ENCODE data around the gene ERBB4.

The ERBB4 gene

GRCh38 chr2:212099658-212100057 lies 438.9 kb downstream of the ERBB4 start:
- in situ Hi-C loops (cut with MboI; ENCODE audit: low sequenced_read_pairs): no loop called here

GRCh38 chr2:212098966-212099365 lies 439.6 kb downstream of the ERBB4 start:
- in situ Hi-C loops (cut with MboI; ENCODE audit: low sequenced_read_pairs): no loop called here

DNA sequence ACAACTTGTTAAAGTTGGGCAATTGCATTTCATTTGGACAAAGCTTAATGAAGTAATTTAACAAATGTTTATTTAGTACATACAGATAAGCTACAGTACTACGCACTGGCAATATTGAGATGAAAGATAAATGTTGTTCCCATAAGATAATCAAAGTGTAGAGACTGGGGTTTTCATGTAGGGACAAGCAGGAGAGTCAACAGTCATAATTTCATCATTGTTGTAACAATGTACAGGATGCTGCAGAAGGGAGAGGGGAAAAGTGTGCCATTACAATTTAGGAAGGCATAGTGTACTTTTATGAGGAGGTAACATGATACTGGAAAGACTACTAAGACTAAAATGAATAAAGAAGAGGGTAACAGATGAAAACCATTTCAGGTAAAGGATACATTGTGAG lies 441.6 kb downstream of the ERBB4 start:
- in situ Hi-C loops (cut with MboI; ENCODE audit: low sequenced_read_pairs): no loop called here

GRCh38 chr2:212089873-212090272 lies 448.7 kb downstream of the ERBB4 start:
- in situ Hi-C loops (cut with MboI; ENCODE audit: low sequenced_read_pairs): no loop called here

- in situ Hi-C loops (cut with MboI; ENCODE audit: low sequenced_read_pairs): no loop called here
These were observed 450.2 kb downstream of the ERBB4 start for GRCh38 chr2:212088353-212088752.

GRCh38 chr2:212083492-212083891 lies 455.1 kb downstream of the ERBB4 start:
- in situ Hi-C loops (cut with MboI; ENCODE audit: low sequenced_read_pairs): no loop called here

GRCh38 chr2:212078103-212078502 lies 460.5 kb downstream of the ERBB4 start:
- in situ Hi-C loops (cut with MboI; ENCODE audit: low sequenced_read_pairs): no loop called here

DNA sequence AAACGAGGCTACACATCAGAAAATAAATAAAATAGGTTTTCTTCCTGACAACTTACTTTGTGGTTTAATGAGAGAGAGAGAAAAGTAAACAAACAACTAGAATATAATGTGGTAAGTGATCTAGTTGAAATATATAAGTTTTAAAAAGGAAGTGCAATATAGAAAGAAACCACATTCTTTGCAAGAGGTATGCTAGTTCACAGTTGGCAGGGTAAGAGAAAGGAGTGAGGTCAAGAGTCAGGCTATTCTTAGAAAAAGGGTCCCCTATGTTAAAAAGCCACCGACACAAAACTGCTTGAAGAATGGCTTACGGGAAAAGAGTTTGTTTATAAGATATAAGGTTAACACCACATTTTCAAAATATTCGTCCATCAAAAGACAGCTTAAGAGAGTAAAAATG lies 462.1 kb downstream of the ERBB4 start:
- in situ Hi-C loops (cut with MboI; ENCODE audit: low sequenced_read_pairs): no loop called here

DNA sequence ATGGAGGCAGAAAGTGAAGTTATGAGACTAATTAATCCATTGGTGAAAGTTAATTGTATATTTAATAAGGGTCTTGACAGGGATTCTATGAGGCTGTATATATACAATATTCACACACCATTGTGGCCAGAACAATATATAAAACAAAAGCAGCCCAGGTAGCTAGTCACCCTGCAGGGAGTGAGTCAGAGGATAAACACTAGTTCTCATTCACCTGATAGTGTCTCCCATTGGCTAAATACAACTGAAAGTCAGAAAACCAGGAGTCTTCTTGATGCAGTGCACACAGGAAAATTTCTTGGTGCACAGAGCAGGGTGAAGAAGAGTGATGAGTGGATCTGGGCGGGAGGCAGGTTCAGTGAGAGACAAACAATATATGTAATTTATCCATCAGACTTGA lies 465.2 kb downstream of the ERBB4 start:
- in situ Hi-C loops (cut with MboI; ENCODE audit: low sequenced_read_pairs): no loop called here

GRCh38 chr2:212066546-212066945 lies 472.1 kb downstream of the ERBB4 start:
- in situ Hi-C loops (cut with MboI; ENCODE audit: low sequenced_read_pairs): no loop called here

- in situ Hi-C loops (cut with MboI; ENCODE audit: low sequenced_read_pairs): no loop called here
These were observed 474.3 kb downstream of the ERBB4 start for GRCh38 chr2:212064318-212064717.

GRCh38 chr2:212052412-212053159 lies 486.0 kb downstream of the ERBB4 start:
- in situ Hi-C loops (cut with MboI; ENCODE audit: low sequenced_read_pairs): no loop called here

DNA sequence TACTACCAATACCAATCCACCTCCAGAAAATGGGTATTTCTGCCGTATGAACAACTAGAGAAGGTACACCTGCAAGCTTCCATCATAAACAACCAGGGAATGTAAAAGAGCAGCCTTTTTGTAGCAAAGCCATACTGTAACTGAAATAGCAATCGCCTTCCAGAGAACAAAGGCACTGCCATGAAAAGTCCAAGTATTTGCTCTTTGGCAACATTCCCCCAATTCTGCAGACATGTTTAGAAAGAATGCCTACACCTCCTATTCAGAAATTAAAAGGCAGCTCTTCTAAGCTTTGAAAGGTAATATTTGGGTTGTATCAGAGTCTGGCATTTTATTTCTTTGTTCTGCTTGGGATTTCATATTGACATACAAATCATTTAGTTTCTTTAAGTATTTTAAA lies 487.7 kb downstream of the ERBB4 start:
- in situ Hi-C loops (cut with MboI; ENCODE audit: low sequenced_read_pairs): no loop called here

DNA sequence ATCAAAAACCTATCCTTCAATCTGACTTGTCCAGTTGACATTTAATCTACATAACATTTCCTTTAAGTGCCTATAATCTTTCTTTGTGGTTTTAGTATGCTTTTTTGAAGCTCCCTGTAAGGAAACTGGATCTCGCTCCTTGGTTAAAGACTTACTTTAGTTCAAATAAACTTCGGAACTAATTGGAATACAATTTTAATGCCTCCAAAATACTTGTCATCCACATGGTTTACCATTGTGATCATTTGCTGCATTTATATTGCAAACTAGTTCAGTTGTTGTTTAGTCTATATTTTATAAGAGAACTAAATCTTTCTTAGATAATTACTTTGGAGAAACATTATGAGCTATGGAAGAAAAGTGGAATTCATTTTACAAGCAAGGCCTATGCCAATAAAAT lies 496.0 kb downstream of the ERBB4 start:
- in situ Hi-C loops (cut with MboI; ENCODE audit: low sequenced_read_pairs): no loop called here

DNA sequence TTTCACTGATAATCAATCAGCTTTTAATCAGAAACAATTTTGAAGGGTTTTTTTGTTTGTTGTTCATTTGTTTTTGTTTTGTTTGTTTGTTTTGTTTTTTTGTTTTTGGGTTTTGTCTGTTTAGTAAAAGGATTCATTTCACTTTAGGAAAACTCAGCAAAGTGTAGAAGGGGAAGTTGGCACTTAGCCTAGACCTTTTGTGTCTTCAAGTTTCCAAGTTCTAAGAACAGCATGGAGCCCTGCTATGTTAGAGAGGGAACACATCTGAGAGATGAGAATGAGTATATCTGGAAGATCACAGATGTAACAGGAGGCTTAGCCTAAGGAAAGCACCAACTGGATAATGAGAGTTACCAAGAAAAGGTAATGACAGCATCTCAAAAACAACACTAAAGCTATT lies 501.5 kb downstream of the ERBB4 start:
- in situ Hi-C loops (cut with MboI; ENCODE audit: low sequenced_read_pairs): no loop called here

GRCh38 chr2:212034841-212035585 lies 503.6 kb downstream of the ERBB4 start:
- in situ Hi-C loops (cut with MboI; ENCODE audit: low sequenced_read_pairs): no loop called here

DNA sequence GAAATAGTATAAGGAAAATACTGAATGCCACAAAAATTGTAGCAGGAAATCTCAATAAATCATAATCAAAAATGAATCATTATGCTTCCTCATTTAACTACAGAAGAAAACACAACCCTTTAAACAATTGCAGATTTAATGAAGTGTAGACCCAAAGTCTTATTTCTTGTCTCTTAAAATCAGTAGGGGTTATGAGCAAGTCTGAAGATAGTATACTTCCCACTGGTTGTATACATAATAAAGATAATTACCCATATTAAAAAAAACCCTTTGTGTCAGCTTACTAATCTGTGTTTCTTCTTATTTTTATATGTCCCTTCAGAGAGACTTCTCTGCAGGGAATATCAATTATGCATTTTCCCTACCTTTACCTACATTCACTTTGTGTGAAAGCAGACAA lies 504.7 kb downstream of the ERBB4 start:
- in situ Hi-C loops (cut with MboI; ENCODE audit: low sequenced_read_pairs): no loop called here

- in situ Hi-C loops (cut with MboI; ENCODE audit: low sequenced_read_pairs): no loop called here
These were observed 505.9 kb downstream of the ERBB4 start for GRCh38 chr2:212032536-212033219.

- in situ Hi-C loops (cut with MboI; ENCODE audit: low sequenced_read_pairs): no loop called here
These were observed 506.6 kb downstream of the ERBB4 start for GRCh38 chr2:212032032-212032431.

GRCh38 chr2:212030709-212031108 lies 507.9 kb downstream of the ERBB4 start:
- in situ Hi-C loops (cut with MboI; ENCODE audit: low sequenced_read_pairs): no loop called here

- in situ Hi-C loops (cut with MboI; ENCODE audit: low sequenced_read_pairs): no loop called here
These were observed 509.7 kb downstream of the ERBB4 start for GRCh38 chr2:212028798-212029394.

Data from HL-60/S4 treated with phorbol 12-myristate 13-acetate at 8.2 ng/mL for 4 days and 3 days (cell line).